Adrenal gland (tissue), 5 donors: ENCODE data around the gene GABRA5.

Experiments used
- CTCF ChIP-seq, 6 experiments: fragments of 450-650 bp in 4 of 6; fragments of 200-600 bp in 2 of 6; sonication (generic) in 1 of 6; IDR thresholded peaks; 1 replicate in 5 of 6; 2 replicates in 1 of 6; pipeline versions ENCODE4 v1.5.1 to v1.8.0; 2016 to 2021; ENCODE audit warnings: antibody characterized with exemption in 6 of 6, mild to moderate bottlenecking in 2 of 6, moderate library complexity in 1 of 6
- POLR2A ChIP-seq, 2 donors: fragments of 450-650 bp; IDR thresholded peaks; one replicate each; pipeline ENCODE4 v1.6.1; 2017; ENCODE audit warnings: antibody characterized with exemption in 2 of 2, mild to moderate bottlenecking in 2 of 2, moderate library complexity in 1 of 2
- donor health status: DM: no; HTN: no; CAD: no.

- TF ChIP-seq CTCF (IDR thresholded peaks at IDR 0.05) = no peak
- TF ChIP-seq POLR2A (IDR thresholded peaks at IDR 0.05) = no peak
Measured at GRCh38 chr15:26936502-26936901, 69.6 kb downstream of the GABRA5 start.
